HepG2 (cell line): ENCODE data around the gene ANAPC16. TPM values are rescaled to one million over a fixed set of nuclear protein-coding genes. Genes with fewer than 3 reads are reported as not detected.
A peak's percentile ranks its signal among the peaks of the same experiment; 100 is the strongest.

Source experiments
- ASH2L ChIP-seq: fragments of 300-600, 200-600 bp; sonication (generic); IDR thresholded peaks from 2 replicates; pipeline ENCODE4 v1.7.0; 2017; ENCODE audit warnings: low read depth, mild to moderate bottlenecking, moderate library complexity, mixed read lengths, low read length; ENCODE audit not compliant: insufficient read length
- EED ChIP-seq: sonication (generic); formaldehyde crosslinking; IDR thresholded peaks from 2 replicates; pipeline ENCODE4 v1.5.0; 2020; ENCODE audit warnings: mild to moderate bottlenecking, missing genetic modification reagents
- FOXJ3 ChIP-seq: sonication (generic); formaldehyde crosslinking; IDR thresholded peaks from 2 replicates; pipeline ENCODE4 v1.4.0; 2020; ENCODE audit warnings: missing genetic modification reagents, mild to moderate bottlenecking, borderline replicate concordance
- HNRNPLL ChIP-seq: fragments of 200-400 bp; formaldehyde crosslinking; IDR thresholded peaks from 2 replicates; pipeline ENCODE4 v1.6.1; 2017; ENCODE audit warnings: mild to moderate bottlenecking, low read depth, low read length; ENCODE audit not compliant: poor library complexity, severe bottlenecking
- NR2F6 ChIP-seq, 2 experiments: IDR thresholded peaks; 2 replicates each; pipeline ENCODE4 v1.6.1; 2016; ENCODE audit warnings: antibody characterized with exemption in 1 of 2, mild to moderate bottlenecking in 1 of 2
- RELA ChIP-seq: sonication (generic); formaldehyde crosslinking; IDR thresholded peaks from 2 replicates; pipeline ENCODE4 v1.4.0; 2020; ENCODE audit warnings: missing genetic modification reagents
- ZNF569 ChIP-seq: sonication (generic); formaldehyde crosslinking; IDR thresholded peaks from 2 replicates; pipeline ENCODE4 v1.5.0; 2020; ENCODE audit warnings: mild to moderate bottlenecking, missing genetic modification reagents, moderate library complexity, borderline replicate concordance
- ZNF615 ChIP-seq: sonication (generic); formaldehyde crosslinking; IDR thresholded peaks from 2 replicates; pipeline ENCODE4 v1.5.0; 2020; ENCODE audit warnings: mild to moderate bottlenecking, missing genetic modification reagents, borderline replicate concordance
- ZNF639 ChIP-seq: conservative IDR thresholded peaks from 2 replicates; pipeline ENCODE4 v1.6.1; 2018; ENCODE audit warnings: missing genetic modification reagents
- ZNF704 ChIP-seq: sonication (generic); formaldehyde crosslinking; IDR thresholded peaks from 2 replicates; pipeline ENCODE4 v1.8.1; 2023; ENCODE audit warnings: mild to moderate bottlenecking, inconsistent platforms, moderate library complexity, missing genetic modification reagents, borderline replicate concordance
- polyA plus RNA-seq, 8 experiments: library from polyadenylated mRNA; depleted of rRNA in 3 of 8; stranded (reverse) in 7 of 8; unstranded in 1 of 8; fragments of >200 nt; fragmentation: Illumina TruSeq in 4 of 8; extraction: Trizol in 4 of 8; gene quantifications; 2 replicates each; pipeline versions ENCODE4 v1.2.1 to v1.2.3, GENCODE V29; 2011 to 2016; ENCODE audit warnings: low read depth in 4 of 8, missing spikeins in 1 of 8, mixed read lengths in 1 of 8; ENCODE audit not compliant: insufficient read depth in 1 of 8
- total RNA-seq, 5 experiments: library from RNA; depleted of rRNA; stranded (reverse); fragments of >200 nt; fragmentation: Illumina TruSeq; extraction: Trizol; gene quantifications; 2 replicates each; pipeline ENCODE4 v1.2.3, GENCODE V29; 2016; ENCODE audit warnings: low read depth in 1 of 5
- TF ChIP-seq, protein P1 (sequence below): sonication (generic); formaldehyde crosslinking; IDR thresholded peaks from 2 replicates; pipeline ENCODE4 v1.8.0; 2022; ENCODE audit warnings: missing genetic modification reagents, mild to moderate bottlenecking, inconsistent platforms, borderline replicate concordance
- TF ChIP-seq, protein P2 (sequence below): IDR thresholded peaks from 2 replicates; pipeline ENCODE4 v1.4.0; 2020; ENCODE audit warnings: mild to moderate bottlenecking, missing genetic modification reagents
- TF ChIP-seq, protein P3 (sequence below): sonication (generic); formaldehyde crosslinking; IDR thresholded peaks from 2 replicates; pipeline ENCODE4 v1.5.0; 2020; ENCODE audit warnings: mild to moderate bottlenecking, low read depth, missing genetic modification reagents, borderline replicate concordance

Gene ANAPC16
- total and polyA plus RNA-seq, 2 of the 13 experiments (the other 11 are each of a cell fraction or from before 2014, with no cell fraction given): 74.8 to 89.4 TPM

DNA sequence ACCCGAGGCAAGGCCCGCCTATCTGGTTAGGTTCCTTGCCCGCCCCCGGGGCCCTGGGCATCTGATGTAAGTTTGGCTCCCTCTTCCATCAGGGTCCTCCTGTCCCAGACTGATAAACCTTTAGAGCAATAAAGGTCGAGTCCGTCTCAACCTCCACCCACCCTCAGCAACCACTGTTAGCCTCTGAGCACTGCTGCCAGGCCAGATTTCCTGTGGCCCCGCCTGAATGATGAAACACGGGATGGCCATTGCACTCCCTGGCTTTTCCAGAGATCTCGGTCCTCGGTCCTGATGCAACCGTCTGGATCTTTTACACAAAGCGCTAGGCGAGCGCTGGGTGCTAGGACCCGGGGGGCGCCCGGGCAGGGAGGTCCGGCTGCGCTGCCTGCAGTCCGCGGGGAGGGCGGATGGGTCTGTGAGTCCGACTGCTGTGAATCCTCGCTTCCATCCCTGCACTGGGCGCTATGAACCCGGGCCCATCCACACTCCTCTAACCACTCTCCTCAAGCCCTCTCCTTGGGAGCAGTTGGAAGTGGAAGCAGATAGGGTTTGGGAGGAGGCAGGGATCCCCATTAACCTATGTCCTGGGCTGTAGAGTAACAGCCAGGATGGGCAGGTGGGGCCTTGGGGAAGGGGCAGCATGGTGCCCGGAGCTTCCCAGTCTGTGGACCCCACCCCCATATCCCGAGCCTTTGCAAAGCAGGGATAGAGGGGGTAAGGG lies 57.0 kb downstream of the ANAPC16 start (continued):
- TF ChIP-seq ASH2L (peak; percentile 23), HNRNPLL (peak; percentile 19), ZNF615 (CRISPR knock-in tag) (peak; percentile 95; the same call in 1 of the 2 replicates), RELA (CRISPR knock-in tag) (no peak), NR2F6 (IDR thresholded peaks at IDR 0.05) (peak; percentile 52), NR2F6 (CRISPR knock-in tag; IDR thresholded peaks at IDR 0.05) (peak; percentile 53; the same call in 1 of the 2 replicates), ZNF639 (CRISPR knock-in tag) (0 out of 2 replicates have a peak, but pooled peaks have one; percentile 34), EED (CRISPR knock-in tag) (no peak), ZNF569 (CRISPR knock-in tag) (peak; percentile 20; the same call in 1 of the 2 replicates), ZNF704 (CRISPR knock-in tag) (0 out of 2 replicates have a peak, but pooled peaks have one; percentile 6), FOXJ3 (CRISPR knock-in tag) (peak; percentile 74; the same call in 1 of the 2 replicates)
- TF ChIP-seq, protein P1, sequence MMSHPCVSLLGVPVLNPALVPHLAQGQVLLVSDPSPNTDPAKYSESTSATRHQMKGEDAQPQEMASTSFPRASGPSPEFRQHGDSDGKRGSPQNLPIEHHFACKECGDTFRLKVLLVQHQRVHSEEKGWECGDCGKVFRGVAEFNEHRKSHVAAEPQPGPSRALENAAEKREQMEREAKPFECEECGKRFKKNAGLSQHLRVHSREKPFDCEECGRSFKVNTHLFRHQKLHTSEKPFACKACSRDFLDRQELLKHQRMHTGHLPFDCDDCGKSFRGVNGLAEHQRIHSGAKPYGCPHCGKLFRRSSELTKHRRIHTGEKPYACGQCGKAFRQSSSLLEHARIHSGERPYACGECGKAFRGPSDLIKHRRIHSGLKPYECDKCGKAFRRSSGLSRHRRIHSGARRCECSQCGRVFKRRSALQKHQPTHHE (CRISPR knock-in tag): no peak
- TF ChIP-seq, protein P2, sequence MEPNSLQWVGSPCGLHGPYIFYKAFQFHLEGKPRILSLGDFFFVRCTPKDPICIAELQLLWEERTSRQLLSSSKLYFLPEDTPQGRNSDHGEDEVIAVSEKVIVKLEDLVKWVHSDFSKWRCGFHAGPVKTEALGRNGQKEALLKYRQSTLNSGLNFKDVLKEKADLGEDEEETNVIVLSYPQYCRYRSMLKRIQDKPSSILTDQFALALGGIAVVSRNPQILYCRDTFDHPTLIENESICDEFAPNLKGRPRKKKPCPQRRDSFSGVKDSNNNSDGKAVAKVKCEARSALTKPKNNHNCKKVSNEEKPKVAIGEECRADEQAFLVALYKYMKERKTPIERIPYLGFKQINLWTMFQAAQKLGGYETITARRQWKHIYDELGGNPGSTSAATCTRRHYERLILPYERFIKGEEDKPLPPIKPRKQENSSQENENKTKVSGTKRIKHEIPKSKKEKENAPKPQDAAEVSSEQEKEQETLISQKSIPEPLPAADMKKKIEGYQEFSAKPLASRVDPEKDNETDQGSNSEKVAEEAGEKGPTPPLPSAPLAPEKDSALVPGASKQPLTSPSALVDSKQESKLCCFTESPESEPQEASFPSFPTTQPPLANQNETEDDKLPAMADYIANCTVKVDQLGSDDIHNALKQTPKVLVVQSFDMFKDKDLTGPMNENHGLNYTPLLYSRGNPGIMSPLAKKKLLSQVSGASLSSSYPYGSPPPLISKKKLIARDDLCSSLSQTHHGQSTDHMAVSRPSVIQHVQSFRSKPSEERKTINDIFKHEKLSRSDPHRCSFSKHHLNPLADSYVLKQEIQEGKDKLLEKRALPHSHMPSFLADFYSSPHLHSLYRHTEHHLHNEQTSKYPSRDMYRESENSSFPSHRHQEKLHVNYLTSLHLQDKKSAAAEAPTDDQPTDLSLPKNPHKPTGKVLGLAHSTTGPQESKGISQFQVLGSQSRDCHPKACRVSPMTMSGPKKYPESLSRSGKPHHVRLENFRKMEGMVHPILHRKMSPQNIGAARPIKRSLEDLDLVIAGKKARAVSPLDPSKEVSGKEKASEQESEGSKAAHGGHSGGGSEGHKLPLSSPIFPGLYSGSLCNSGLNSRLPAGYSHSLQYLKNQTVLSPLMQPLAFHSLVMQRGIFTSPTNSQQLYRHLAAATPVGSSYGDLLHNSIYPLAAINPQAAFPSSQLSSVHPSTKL: peak; percentile 58; the same call in 1 of the 2 replicates
- TF ChIP-seq, protein P3, sequence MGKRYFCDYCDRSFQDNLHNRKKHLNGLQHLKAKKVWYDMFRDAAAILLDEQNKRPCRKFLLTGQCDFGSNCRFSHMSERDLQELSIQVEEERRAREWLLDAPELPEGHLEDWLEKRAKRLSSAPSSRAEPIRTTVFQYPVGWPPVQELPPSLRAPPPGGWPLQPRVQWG (CRISPR knock-in tag): no peak
